ENCODE measurements around the gene CANX.
"Not testable (repeated sequence)": the region's sequence is repeated elsewhere in the genome, so short reads cannot be mapped to it uniquely, and the experiment has no call there.

CANX gene

GRCh38 chr5:179698935-179699615 is at the start of gene CANX:
CANX (plus strand) TSS chr5:179698967; CDS start chr5:179705682, 6,715 bp downstream.
- in situ Hi-C loops (cut with HindIII; ENCODE audit: low sequenced_read_pairs), result no loop called here
- no peak for TF ChIP-seq CTCF (IDR thresholded peaks at IDR 0.05; ENCODE audit: low read depth, low read length, missing control alignments)
- no peak for DNase-seq (ENCODE audit: low read depth)
- H3K4me3 ChIP-seq (ENCODE audit: low read depth, low read length), result peak within 1 kb of the TSS; percentile 76

GRCh38 chr5:179649166-179649703 is 49.5 kb upstream of the CANX start:
- in situ Hi-C loops (cut with HindIII; ENCODE audit: low sequenced_read_pairs); DNase-seq (ENCODE audit: low read depth); H3K4me3 ChIP-seq (ENCODE audit: low read depth, low read length): not testable (repeated sequence)

- in situ Hi-C loops (cut with HindIII; ENCODE audit: low sequenced_read_pairs); H3K4me3 ChIP-seq (ENCODE audit: low read depth, low read length); DNase-seq (ENCODE audit: low read depth): not testable (repeated sequence)
Observed at GRCh38 chr5:179650245-179650644, 48.5 kb upstream of the CANX start.

- in situ Hi-C loops (cut with HindIII; ENCODE audit: low sequenced_read_pairs); DNase-seq (ENCODE audit: low read depth); H3K4me3 ChIP-seq (ENCODE audit: low read depth, low read length): not testable (repeated sequence)
Observed at GRCh38 chr5:179653135-179653534, 45.6 kb upstream of the CANX start.

GRCh38 chr5:179657302-179658178 is 41.2 kb upstream of the CANX start:
- DNase-seq (ENCODE audit: low read depth); H3K4me3 ChIP-seq (ENCODE audit: low read depth, low read length); in situ Hi-C loops (cut with HindIII; ENCODE audit: low sequenced_read_pairs): not testable (repeated sequence)

- peak overlapping the region; percentile 49 for H3K4me3 ChIP-seq (ENCODE audit: low read depth, low read length)
- in situ Hi-C loops (cut with HindIII; ENCODE audit: low sequenced_read_pairs); DNase-seq (ENCODE audit: low read depth): not testable (repeated sequence)
Observed at GRCh38 chr5:179658179-179658856, 40.4 kb upstream of the CANX start.

- H3K4me3 ChIP-seq (ENCODE audit: low read depth, low read length); DNase-seq (ENCODE audit: low read depth); in situ Hi-C loops (cut with HindIII; ENCODE audit: low sequenced_read_pairs): not testable (repeated sequence)
Observed at GRCh38 chr5:179661647-179662046, 37.1 kb upstream of the CANX start.

- in situ Hi-C loops (cut with HindIII; ENCODE audit: low sequenced_read_pairs), result no loop called here
- DNase-seq (ENCODE audit: low read depth), result peak; percentile 29
- TF ChIP-seq CTCF (IDR thresholded peaks at IDR 0.05; ENCODE audit: low read depth, low read length, missing control alignments), result peak; percentile 81
Observed at GRCh38 chr5:179668391-179668790, 30.4 kb upstream of the CANX start.

GRCh38 chr5:179678223-179679013 is 20.3 kb upstream of the CANX start:
- TF ChIP-seq CTCF (IDR thresholded peaks at IDR 0.05; ENCODE audit: low read depth, low read length, missing control alignments), result no peak
- in situ Hi-C loops (cut with HindIII; ENCODE audit: low sequenced_read_pairs), result no loop called here
- peak; percentile 85 for DNase-seq (ENCODE audit: low read depth)
- peak overlapping the region; percentile 94 for H3K4me3 ChIP-seq (ENCODE audit: low read depth, low read length)

More at GRCh38 chr5:179668391-179668790, 30.4 kb upstream of the CANX start:
- no peak overlapping the region for H3K4me3 ChIP-seq (ENCODE audit: low read depth, low read length)
